GM12891 (cell line): ENCODE data around the gene GDPD4.

Experiments used
- DNase-seq: peaks from one replicate; pipeline ENCODE4 v3.0.0; 2011; ENCODE audit warnings: low spot score; ENCODE audit not compliant: insufficient read length
- FAIRE-seq: peaks from 2 replicates; lab custom pipeline; 2011; peaks lifted over from hg19 to GRCh38; lab: Jason Lieb, UNC
- PAX5 ChIP-seq: IDR thresholded peaks from 2 replicates; pipeline ENCODE4 v1.6.1; 2011; ENCODE audit warnings: low read length, moderate library complexity, mild to moderate bottlenecking; ENCODE audit not compliant: insufficient read depth, severe bottlenecking
- POLR2A ChIP-seq: IDR thresholded peaks from 2 replicates; pipeline ENCODE4 v1.6.1; 2011; ENCODE audit warnings: low read depth, low read length, control low read depth
- POLR2AphosphoS5 ChIP-seq: IDR thresholded peaks from 2 replicates; pipeline ENCODE4 v1.6.1; 2011; ENCODE audit warnings: low read depth, low read length, control low read depth
- POU2F2 ChIP-seq: IDR thresholded peaks from 2 replicates; pipeline ENCODE4 v1.6.1; 2011; ENCODE audit warnings: low read depth, mild to moderate bottlenecking, control low read depth, low read length, moderate library complexity
- SPI1 ChIP-seq: IDR thresholded peaks from 2 replicates; pipeline ENCODE4 v1.6.1; 2011; ENCODE audit warnings: low read depth, low read length, control low read depth
- TAF1 ChIP-seq: IDR thresholded peaks from 2 replicates; pipeline ENCODE4 v1.6.1; 2011; ENCODE audit warnings: low read depth, low read length, control low read depth

The GDPD4 gene

GRCh38 chr11:77195071-77195755 is 106.3 kb downstream of the GDPD4 start:
- no peak for FAIRE-seq
- TF ChIP-seq TAF1 (no peak), POU2F2 (no peak), PAX5 (no peak), POLR2AphosphoS5 (no peak), POLR2A (no peak), SPI1 (no peak)
- DNase-seq = no peak

GRCh38 chr11:77193911-77194830 is 107.3 kb downstream of the GDPD4 start:
- FAIRE-seq = no peak
- DNase-seq = no peak
- TF ChIP-seq TAF1 = no peak
- TF ChIP-seq POU2F2 = no peak
- TF ChIP-seq SPI1 = no peak
- no peak for TF ChIP-seq PAX5
- no peak for TF ChIP-seq POLR2A
- no peak for TF ChIP-seq POLR2AphosphoS5

GRCh38 chr11:77193167-77193566 is 108.3 kb downstream of the GDPD4 start:
- TF ChIP-seq POU2F2 (no peak), POLR2A (no peak), TAF1 (no peak), PAX5 (no peak), SPI1 (no peak), POLR2AphosphoS5 (no peak)
- DNase-seq = no peak
- FAIRE-seq = no peak

GRCh38 chr11:77191823-77192495 is 109.5 kb downstream of the GDPD4 start:
- TF ChIP-seq POU2F2 (no peak), SPI1 (no peak), TAF1 (no peak), POLR2AphosphoS5 (no peak), PAX5 (no peak), POLR2A (no peak)
- FAIRE-seq = peak; percentile 88
- DNase-seq = peak; percentile 70

GRCh38 chr11:77191429-77191822 is 110.1 kb downstream of the GDPD4 start:
- DNase-seq = no peak
- FAIRE-seq = no peak
- TF ChIP-seq POLR2A = no peak
- no peak for TF ChIP-seq PAX5
- TF ChIP-seq POLR2AphosphoS5 = no peak
- no peak for TF ChIP-seq TAF1
- TF ChIP-seq POU2F2 = no peak
- TF ChIP-seq SPI1 = no peak

GRCh38 chr11:77190331-77191075 is 111.0 kb downstream of the GDPD4 start:
- DNase-seq (no peak), FAIRE-seq (no peak)
- no peak for TF ChIP-seq TAF1
- no peak for TF ChIP-seq PAX5
- TF ChIP-seq POLR2AphosphoS5 = no peak
- no peak for TF ChIP-seq SPI1
- TF ChIP-seq POU2F2 = no peak
- TF ChIP-seq POLR2A = no peak

- no peak for FAIRE-seq
- TF ChIP-seq TAF1 (no peak), POLR2AphosphoS5 (no peak), SPI1 (no peak), POLR2A (no peak), PAX5 (no peak), POU2F2 (no peak)
Measured at GRCh38 chr11:77189588-77190210, 111.8 kb downstream of the GDPD4 start.

More at GRCh38 chr11:77189588-77190210, 111.8 kb downstream of the GDPD4 start:
- DNase-seq = no peak
